ENCODE results near the gene DTNBP1. TPM values are rescaled to one million over a fixed set of nuclear protein-coding genes. Genes with fewer than 3 reads are reported as not detected.

Gene DTNBP1
- total and polyA plus RNA-seq, 2 of the 13 experiments (the other 11 are each of a cell fraction or from before 2014, with no cell fraction given) = 6.6 to 19.1 TPM

- Histone ChIP-seq H3K36me3 (replicated peaks in 1 of 2; ENCODE audit: control insufficient read depth in 1 of 2, insufficient read depth in 2 of 2, low read length in 2 of 2) (peaks cover 23 to 68% of the 10 kb centered on the region in 2 experiments; a peak in 4 of 5 replicates), H3K4me1 (ENCODE audit: insufficient read depth, low read length) (no peaks in the 10 kb centered on the region), H3K9me3 (ENCODE audit: low read length) (no peaks in the 10 kb centered on the region), H3K79me2 (ENCODE audit: insufficient read depth, low read length) (no peaks in the 10 kb centered on the region), H4K20me1 (ENCODE audit: insufficient read depth, low read length) (no peaks in the 10 kb centered on the region), H3K4me3 (replicated peaks in 1 of 3; ENCODE audit: insufficient read depth in 1 of 3, low read depth in 2 of 3, low read length in 3 of 3) (no peak overlapping the region), H3K9ac (ENCODE audit: insufficient read depth, low read depth, low read length) (no peak overlapping the region), H3K27me3 (ENCODE audit: control insufficient read depth in 1 of 2, insufficient read depth in 2 of 2, low read length in 2 of 2) (no peaks in the 10 kb centered on the region), H3K27ac (ENCODE audit: extremely low read length, insufficient read depth, low read length) (no peak overlapping the region), H3K4me2 (ENCODE audit: low read depth, low read length) (no peak overlapping the region), H2AFZ (ENCODE audit: low read length) (no peak overlapping the region)
- FAIRE-seq (no peak), ATAC-seq (no peak), DNase-seq (ENCODE audit: low spot score) (no peak)
- POLR2A ChIA-PET = no interaction called here
- in situ Hi-C loops (cut with HindIII; ENCODE audit: extremely low pct_ligation_motif_present, low pct_unique_long_range_greater_than_20kb) = no loop called here
- CTCF ChIA-PET (ENCODE audit: low intra/inter-chr PET ratio, low total read pairs) = no interaction called here
- no TSS peak for BruUV-seq (replicated peaks)
- TF ChIP-seq SP2 (CRISPR knock-in tag; IDR thresholded peaks at IDR 0.05) (no peak), ZMAT3 (CRISPR knock-in tag; conservative IDR thresholded peaks at IDR 0.05) (no peak), ZNF572 (CRISPR knock-in tag; IDR thresholded peaks at IDR 0.05) (no peak), SOX5 (CRISPR knock-in tag; IDR thresholded peaks at IDR 0.05; ENCODE audit: borderline replicate concordance) (no peak), HNRNPUL1 (IDR thresholded peaks at IDR 0.05; ENCODE audit: low read depth, low read length) (no peak), ZNF235 (CRISPR knock-in tag; IDR thresholded peaks at IDR 0.05; ENCODE audit: borderline replicate concordance) (no peak)
- intact Hi-C loops (cut with micrococcal nuclease; ENCODE audit: unreplicated experiment) = no loop called here
- WGBS (ENCODE audit: low lambda C conversion rate) = 92% methylated on average over 18 of the region's 18 CpGs
Measured at GRCh38 chr6:15515660-15516375, 147.0 kb downstream of the DTNBP1 start.

DNA sequence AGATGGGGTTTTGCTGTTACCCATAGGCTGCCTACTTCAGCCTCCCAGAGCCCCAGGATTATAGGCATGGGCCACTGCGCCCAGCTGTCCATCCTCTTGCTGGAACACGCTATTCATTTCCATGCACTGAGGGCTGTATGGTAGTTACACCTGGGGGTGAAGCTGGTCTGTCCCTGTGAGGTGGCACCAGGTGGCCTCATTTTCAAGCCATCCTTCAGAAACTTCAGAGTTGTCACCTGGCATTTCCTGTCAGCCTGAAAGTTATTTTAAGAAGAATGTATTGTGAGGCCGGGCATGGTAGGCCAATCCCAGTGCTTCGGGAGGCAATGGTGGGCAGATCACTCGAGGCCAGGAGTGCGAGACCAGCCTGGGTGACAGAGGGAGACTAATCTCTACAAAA lies 147.6 kb downstream of the DTNBP1 start:
- ChIA-PET CTCF (ENCODE audit: low intra/inter-chr PET ratio, low total read pairs) (no interaction called here), POLR2A (no interaction called here)
- in situ Hi-C loops (cut with HindIII; ENCODE audit: extremely low pct_ligation_motif_present, low pct_unique_long_range_greater_than_20kb) (no loop called here), intact Hi-C loops (cut with micrococcal nuclease; ENCODE audit: unreplicated experiment) (no loop called here)
- Histone ChIP-seq H3K36me3 (replicated peaks in 1 of 2; ENCODE audit: control insufficient read depth in 1 of 2, insufficient read depth in 2 of 2, low read length in 2 of 2) (peaks cover 23 to 65% of the 10 kb centered on the region in 2 experiments; a peak in 4 of 5 replicates), H3K4me3 (replicated peaks in 1 of 3; ENCODE audit: insufficient read depth in 1 of 3, low read depth in 2 of 3, low read length in 3 of 3) (no peak overlapping the region), H3K79me2 (ENCODE audit: insufficient read depth, low read length) (no peaks in the 10 kb centered on the region), H3K27ac (ENCODE audit: extremely low read length, insufficient read depth, low read length) (no peak overlapping the region), H3K4me1 (ENCODE audit: insufficient read depth, low read length) (no peaks in the 10 kb centered on the region), H3K9ac (ENCODE audit: insufficient read depth, low read depth, low read length) (no peak overlapping the region), H3K4me2 (ENCODE audit: low read depth, low read length) (no peak overlapping the region), H3K9me3 (ENCODE audit: low read length) (no peaks in the 10 kb centered on the region), H4K20me1 (ENCODE audit: insufficient read depth, low read length) (no peaks in the 10 kb centered on the region), H3K27me3 (ENCODE audit: control insufficient read depth in 1 of 2, insufficient read depth in 2 of 2, low read length in 2 of 2) (no peaks in the 10 kb centered on the region), H2AFZ (ENCODE audit: low read length) (no peak overlapping the region)
- FAIRE-seq (no peak), ATAC-seq (no peak), DNase-seq (ENCODE audit: low spot score) (no peak)
- 99% methylated on average over 6 of the region's 6 CpGs for WGBS (ENCODE audit: low lambda C conversion rate)
- BruUV-seq (replicated peaks) = no TSS peak
- TF ChIP-seq MBNL3 (CRISPR knock-in tag; conservative IDR thresholded peaks at IDR 0.05) (no peak), CBFB (CRISPR knock-in tag; IDR thresholded peaks at IDR 0.05) (no peak), DNMT1 (CRISPR knock-in tag; IDR thresholded peaks at IDR 0.05) (no peak), TIGD3 (CRISPR knock-in tag; IDR thresholded peaks at IDR 0.05; ENCODE audit: borderline replicate concordance) (no peak), CEBPZ (IDR thresholded peaks at IDR 0.05; ENCODE audit: low read length) (no peak), ZNF768 (CRISPR knock-in tag; IDR thresholded peaks at IDR 0.05) (no peak), HMG20B (CRISPR knock-in tag; conservative IDR thresholded peaks at IDR 0.05) (no peak), ZNF564 (CRISPR knock-in tag; IDR thresholded peaks at IDR 0.05) (no peak), ZNF747 (CRISPR knock-in tag; IDR thresholded peaks at IDR 0.05; ENCODE audit: borderline replicate concordance) (no peak), ZNF256 (CRISPR knock-in tag; conservative IDR thresholded peaks at IDR 0.05) (no peak)

All from HepG2 (cell line).